ENCODE measurements around the gene ST8SIA1.
"Not testable (repeated sequence)": the region's sequence is repeated elsewhere in the genome, so short reads cannot be mapped to it uniquely, and the experiment has no call there.

The ST8SIA1 gene

GRCh38 chr12:22334410-22335100, at the start of gene ST8SIA1:
Gene ST8SIA1 (minus strand): TSS chr12:22334707. CDS start chr12:22334232, 475 bp downstream.
- DNase-seq, result peak; percentile 75

- DNase-seq, result no peak
Observed at GRCh38 chr12:22380031-22380430, 45.5 kb upstream of the ST8SIA1 start.

- no peak for DNase-seq
Observed at GRCh38 chr12:22377731-22378496, 43.4 kb upstream of the ST8SIA1 start.

DNA sequence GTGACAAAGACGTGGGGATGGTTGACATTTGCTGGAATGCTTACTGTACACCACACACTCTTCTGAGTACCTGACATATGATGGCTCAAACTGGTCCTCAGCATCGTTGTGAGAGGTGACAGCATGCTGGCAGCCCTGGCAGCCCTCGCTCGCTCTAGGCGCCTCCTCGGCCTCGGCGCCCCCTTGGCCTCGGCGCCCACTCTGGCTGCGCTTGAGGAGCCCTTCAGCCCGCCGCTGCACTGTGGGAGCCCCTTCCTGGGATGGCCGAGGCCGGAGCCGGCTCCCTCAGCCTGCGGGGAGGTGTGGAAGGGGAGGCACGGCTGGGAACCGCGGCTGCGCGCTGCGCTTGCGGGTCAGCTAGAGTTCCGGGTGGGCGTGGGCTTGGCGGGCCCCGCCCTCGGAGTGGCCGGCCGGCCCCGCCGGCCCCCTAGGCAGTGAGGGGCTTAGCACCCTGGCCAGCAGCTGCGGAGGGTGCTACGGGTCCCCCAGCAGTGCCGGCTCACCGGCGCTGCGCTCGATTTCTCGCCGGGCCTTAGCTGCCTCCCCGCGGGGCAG, 42.2 kb upstream of the ST8SIA1 start:
- not testable (repeated sequence) for DNase-seq

- DNase-seq, result no peak
Observed at GRCh38 chr12:22374508-22374907, 40.0 kb upstream of the ST8SIA1 start.

DNA sequence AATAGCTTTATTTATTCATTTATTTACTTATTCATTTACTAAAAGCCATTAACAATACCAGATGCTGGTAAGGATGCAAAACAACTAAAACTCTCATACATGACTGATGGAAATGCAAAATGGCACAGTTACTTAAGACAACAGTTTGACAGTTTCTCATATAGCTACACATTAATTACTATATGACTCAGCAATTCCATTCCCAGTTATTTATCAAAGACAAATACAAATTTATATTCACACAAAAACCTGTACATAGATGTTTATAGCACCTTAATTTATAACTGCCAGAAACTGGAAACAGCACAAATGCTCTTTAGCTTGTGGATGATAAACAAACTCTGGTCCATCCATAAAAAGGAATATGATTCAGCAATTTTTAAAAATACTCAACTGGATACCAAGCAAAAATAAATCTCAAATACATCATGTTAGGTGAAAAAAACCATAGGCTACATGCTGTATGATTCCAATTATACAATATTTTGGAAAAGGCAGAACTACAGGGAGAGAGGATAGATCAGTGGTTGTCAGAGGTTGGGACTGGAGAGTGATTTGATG, 37.9 kb upstream of the ST8SIA1 start:
- no peak for DNase-seq

GRCh38 chr12:22366181-22366580, 31.7 kb upstream of the ST8SIA1 start:
- no peak for DNase-seq

- peak; percentile 17 for DNase-seq
Observed at GRCh38 chr12:22361785-22362184, 27.3 kb upstream of the ST8SIA1 start.

DNA sequence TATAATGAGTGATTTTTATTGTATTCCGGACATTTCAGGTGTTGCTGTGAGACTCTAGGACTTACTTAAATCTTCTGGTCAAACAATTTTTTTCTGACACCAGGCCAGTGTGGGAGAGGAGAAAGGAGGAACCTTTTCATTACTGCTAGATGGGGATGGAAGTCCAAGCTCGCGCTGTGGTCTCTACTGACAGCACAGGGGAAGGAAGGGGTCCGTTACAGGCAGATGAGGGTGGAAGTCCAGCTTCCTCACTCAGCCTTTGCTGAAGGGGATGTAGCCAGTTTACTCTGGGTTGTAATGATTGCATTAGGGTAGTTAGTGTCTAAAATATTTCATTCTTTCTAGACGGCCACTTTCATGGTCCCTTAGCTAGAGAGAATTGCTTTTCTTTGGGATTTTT, 26.3 kb upstream of the ST8SIA1 start:
- DNase-seq, result no peak

- no peak for DNase-seq
Observed at GRCh38 chr12:22357531-22357930, 23.0 kb upstream of the ST8SIA1 start.

- DNase-seq, result no peak
Observed at GRCh38 chr12:22356231-22356630, 21.7 kb upstream of the ST8SIA1 start.

- no peak for DNase-seq
Observed at GRCh38 chr12:22355011-22355580, 20.6 kb upstream of the ST8SIA1 start.

GRCh38 chr12:22353615-22354325, 19.3 kb upstream of the ST8SIA1 start:
- DNase-seq, result no peak

- DNase-seq, result no peak
Observed at GRCh38 chr12:22350886-22351285, 16.4 kb upstream of the ST8SIA1 start.

GRCh38 chr12:22348208-22348607, 13.7 kb upstream of the ST8SIA1 start:
- DNase-seq, result no peak

GRCh38 chr12:22340143-22340542, 5.6 kb upstream of the ST8SIA1 start:
- no peak for DNase-seq

GRCh38 chr12:22339691-22340090, 5.2 kb upstream of the ST8SIA1 start:
- DNase-seq, result peak; percentile 27

GRCh38 chr12:22335794-22336166, 1.3 kb upstream of the ST8SIA1 start:
- DNase-seq, result peak; percentile 48

DNA sequence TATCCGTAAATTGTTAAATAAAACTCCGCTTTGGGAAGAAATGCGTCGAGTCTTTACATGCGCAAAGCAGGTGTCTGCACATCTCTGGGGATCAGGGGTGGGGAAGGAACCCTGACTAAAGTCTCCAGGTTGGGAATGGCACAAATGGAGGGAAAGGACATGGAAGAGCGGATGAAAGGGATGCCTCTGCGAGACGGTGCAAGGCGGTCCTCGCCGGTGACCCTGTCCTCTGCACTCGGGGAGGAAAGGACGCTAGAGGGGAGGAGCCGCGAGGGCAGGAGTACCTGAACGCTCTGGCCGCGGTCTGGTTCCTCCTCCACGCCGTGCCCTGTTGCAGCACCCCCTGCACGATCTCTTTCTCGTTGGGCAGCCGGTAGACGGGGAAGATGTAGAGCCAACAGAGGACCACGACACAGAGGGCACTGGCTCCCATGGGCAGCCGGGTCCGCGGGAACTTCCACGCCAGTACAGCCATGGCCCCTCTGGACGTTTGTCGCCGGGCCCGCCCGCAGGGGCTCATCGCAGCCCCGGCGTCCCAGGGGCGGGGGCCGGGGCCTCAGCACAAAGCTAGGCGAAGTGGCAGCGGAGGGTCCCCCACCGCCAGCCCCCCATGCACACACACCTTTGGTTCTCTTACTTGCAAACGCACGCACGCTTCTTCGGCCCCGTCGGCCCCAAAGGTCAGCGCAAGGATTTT, 646 bp downstream of the ST8SIA1 start:
- peak; percentile 19 for DNase-seq

DNA sequence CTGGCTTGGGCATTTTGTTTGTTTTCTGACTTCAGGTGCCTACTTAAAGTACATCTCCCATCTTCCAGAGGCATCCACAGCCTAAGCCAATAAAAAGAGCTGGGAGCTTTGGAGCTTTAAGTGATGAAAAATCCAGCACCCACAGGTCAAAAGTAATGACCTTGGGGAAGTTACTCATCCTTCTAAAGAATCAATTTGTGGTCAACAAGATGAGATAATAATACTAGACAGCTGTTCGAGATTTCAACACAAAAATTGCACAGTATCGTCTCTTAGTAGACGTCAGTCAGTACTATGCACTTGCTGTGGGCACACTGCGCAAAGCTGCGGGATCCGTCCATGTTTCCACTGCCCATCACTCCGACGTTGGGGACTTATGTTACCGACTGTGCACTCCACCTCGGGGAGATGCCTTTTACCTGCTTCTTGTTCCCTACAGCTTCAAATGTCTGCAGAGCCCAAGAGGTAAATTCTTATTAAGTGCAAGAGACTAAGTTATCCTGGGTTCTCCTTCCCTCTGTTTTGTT, 1.3 kb downstream of the ST8SIA1 start:
- DNase-seq, result no peak

- no peak for DNase-seq
Observed at GRCh38 chr12:22332202-22332601, 2.3 kb downstream of the ST8SIA1 start.

DNA sequence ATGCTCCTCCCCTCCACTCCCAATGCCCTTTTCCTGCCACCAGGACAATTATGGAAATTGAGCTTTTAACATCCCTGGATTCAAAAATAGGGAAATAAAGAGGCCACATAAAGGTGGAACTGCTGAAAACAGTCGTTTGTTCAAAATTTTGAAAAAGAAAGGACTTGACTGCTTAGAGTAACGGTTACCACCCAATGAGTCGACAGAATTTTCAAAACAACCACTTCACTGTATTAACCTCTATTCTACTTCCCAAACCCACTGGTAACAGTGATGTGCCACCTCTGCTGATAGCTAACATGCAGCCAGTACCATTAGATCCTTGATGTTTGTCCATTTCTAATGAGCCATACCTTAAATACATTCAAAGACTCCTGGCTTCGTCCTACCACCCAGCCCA, 4.9 kb downstream of the ST8SIA1 start:
- no peak for DNase-seq

Measured in NCI-H82 (cell line).